ENCODE measurements around the gene CRTC3.

GRCh38 chr15:90559119-90559518, 29.4 kb downstream of the CRTC3 start:
- TF ChIP-seq NFRKB (IDR thresholded peaks at IDR 0.05) (no peak), FOXM1 (IDR thresholded peaks at IDR 0.05; ENCODE audit: borderline replicate concordance) (no peak), SP1 (IDR thresholded peaks at IDR 0.05) (no peak), BHLHE40 (IDR thresholded peaks at IDR 0.05; ENCODE audit: borderline replicate concordance) (no peak), PKNOX1 (IDR thresholded peaks at IDR 0.05) (no peak), TARDBP (IDR thresholded peaks at IDR 0.05) (no peak), FOXK2 (IDR thresholded peaks at IDR 0.05) (no peak), HDGF (IDR thresholded peaks at IDR 0.05; ENCODE audit: borderline replicate concordance) (no peak), FOXA1 (IDR thresholded peaks at IDR 0.05) (no peak)
